Hepatocyte (in vitro differentiated cells): ENCODE data around the gene GPATCH8. TPM values are rescaled to one million over a fixed set of nuclear protein-coding genes. Genes with fewer than 3 reads are reported as not detected.

Experiments used
- DNase-seq: peaks from one replicate; pipeline ENCODE4 v3.0.0-alpha.2; 2016; ENCODE audit warnings: low spot score
- H2AFZ ChIP-seq: fragments of 200-600 bp; sonication (generic); 2 replicates; pipeline ENCODE4 v1.6.0; 2016; ENCODE audit warnings: antibody characterized with exemption, mild to moderate bottlenecking
- H3K27ac ChIP-seq: fragments of 200-600 bp; sonication (generic); 2 replicates; pipeline ENCODE4 v1.5.1; 2016; ENCODE audit warnings: mild to moderate bottlenecking
- H3K27me3 ChIP-seq: fragments of 200-600 bp; sonication (generic); 2 replicates; pipeline ENCODE4 v1.6.1; 2016
- H3K36me3 ChIP-seq: fragments of 200-600 bp; sonication (generic); replicated peaks from 2 replicates; pipeline ENCODE4 v1.5.1; 2016; ENCODE audit warnings: low read depth; ENCODE audit not compliant: insufficient read depth
- H3K4me1 ChIP-seq: fragments of 200-600 bp; sonication (generic); 2 replicates; pipeline ENCODE4 v1.5.1; 2016; ENCODE audit warnings: mild to moderate bottlenecking, moderate library complexity; ENCODE audit not compliant: insufficient read depth
- H3K4me2 ChIP-seq: fragments of 200-600 bp; sonication (generic); 2 replicates; pipeline ENCODE4 v1.6.0; 2016
- H3K4me3 ChIP-seq: fragments of 200-600 bp; sonication (generic); 2 replicates; pipeline ENCODE4 v1.5.1; 2016; ENCODE audit warnings: mild to moderate bottlenecking
- H3K79me2 ChIP-seq: fragments of 200-600 bp; sonication (generic); 2 replicates; pipeline ENCODE4 v1.6.0; 2017; ENCODE audit warnings: mild to moderate bottlenecking
- H3K9me2 ChIP-seq: fragments of 200-600 bp; sonication (generic); replicated peaks from 2 replicates; pipeline ENCODE4 v1.6.0; 2017; ENCODE audit warnings: mild to moderate bottlenecking; ENCODE audit not compliant: insufficient read depth
- H3K9me3 ChIP-seq: fragments of 200-600 bp; sonication (generic); 2 replicates; pipeline ENCODE4 v1.5.1; 2016; ENCODE audit warnings: low read depth, mild to moderate bottlenecking
- H4K20me1 ChIP-seq: fragments of 200-600 bp; sonication (generic); 2 replicates; pipeline ENCODE4 v1.6.0; 2016; ENCODE audit warnings: mild to moderate bottlenecking; ENCODE audit not compliant: insufficient read depth, poor library complexity, severe bottlenecking
- CTCF ChIP-seq: fragments of 200-600 bp; sonication (generic); IDR thresholded peaks from 2 replicates; pipeline ENCODE4 v1.5.1; 2016; ENCODE audit warnings: antibody characterized with exemption, mild to moderate bottlenecking; ENCODE audit not compliant: poor library complexity
- EZH2 ChIP-seq: fragments of 200-600 bp; sonication (generic); IDR thresholded peaks from 2 replicates; pipeline ENCODE4 v1.6.1; 2016; ENCODE audit warnings: antibody characterized with exemption, mild to moderate bottlenecking, borderline replicate concordance
- EZH2phosphoT487 ChIP-seq: fragments of 200-600 bp; sonication (generic); IDR thresholded peaks from one replicate; pipeline ENCODE4 v1.6.1; 2018; ENCODE audit warnings: antibody characterized with exemption, mild to moderate bottlenecking, low read depth, moderate library complexity; ENCODE audit not compliant: unreplicated experiment, severe bottlenecking
- WGBS: methylation state at CpG from one replicate; pipeline ENCODE4 v1.1.6; 2016; ENCODE audit warnings: low lambda C conversion rate; ENCODE audit errors: missing lambda C conversion rate; 5-methylcytosine and 5-hydroxymethylcytosine counted together
- polyA plus RNA-seq: library from polyadenylated mRNA; unstranded; fragments of >200 nt; fragmentation: Nextera tagmentation; extraction: Ambion mirVana; gene quantifications from 2 replicates; pipeline ENCODE4 v1.2.1, GENCODE V29; 2016
- total RNA-seq: library from RNA; depleted of rRNA; stranded (reverse); fragments of >200 nt; gene quantifications from 2 replicates; pipeline ENCODE4 v1.2.3, GENCODE V29; 2014

The GPATCH8 gene
- total and polyA plus RNA-seq, 2 experiments from 2014 or later: 30.0 to 42.1 TPM

GRCh38 chr17:44439168-44439567 is 64.0 kb downstream of the GPATCH8 start:
- TF ChIP-seq EZH2phosphoT487: no peak
- TF ChIP-seq CTCF: no peak
- TF ChIP-seq EZH2: no peak
- Histone ChIP-seq H3K4me1 (no peaks in the 10 kb centered on the region), H4K20me1 (peaks cover 6% of the 10 kb centered on the region), H3K4me2 (no peak overlapping the region), H3K9me2 (no peaks in the 10 kb centered on the region), H3K9me3 (no peaks in the 10 kb centered on the region), H3K36me3 (no peaks in the 10 kb centered on the region), H2AFZ (no peak overlapping the region), H3K27me3 (no peaks in the 10 kb centered on the region), H3K27ac (no peak overlapping the region), H3K79me2 (peaks cover 56% of the 10 kb centered on the region), H3K4me3 (no peak overlapping the region)
- no peak for DNase-seq
- 89% methylated on average over 3 of the region's 3 CpGs for WGBS

GRCh38 chr17:44438636-44439035 is 64.6 kb downstream of the GPATCH8 start:
- TF ChIP-seq EZH2: no peak
- no peak for TF ChIP-seq CTCF
- no peak for TF ChIP-seq EZH2phosphoT487
- peaks cover 54% of the 10 kb centered on the region for H3K79me2 ChIP-seq
- no peaks in the 10 kb centered on the region for H3K27me3 ChIP-seq
- peaks cover 6% of the 10 kb centered on the region for H4K20me1 ChIP-seq
- WGBS: 61% methylated on average over 2 of the region's 2 CpGs
- H3K9me3 ChIP-seq: no peaks in the 10 kb centered on the region
- no peak overlapping the region for H3K27ac ChIP-seq
- H3K9me2 ChIP-seq: no peaks in the 10 kb centered on the region
- H3K4me3 ChIP-seq: no peak overlapping the region
- H3K4me1 ChIP-seq: no peaks in the 10 kb centered on the region
- no peak overlapping the region for H3K4me2 ChIP-seq
- H3K36me3 ChIP-seq: no peaks in the 10 kb centered on the region
- no peak overlapping the region for H2AFZ ChIP-seq
- DNase-seq: no peak

- no peaks in the 10 kb centered on the region for H3K36me3 ChIP-seq
- H3K9me2 ChIP-seq: no peaks in the 10 kb centered on the region
- WGBS: 93% methylated on average over 2 of the region's 2 CpGs
- no peak overlapping the region for H2AFZ ChIP-seq
- TF ChIP-seq EZH2phosphoT487 (no peak), EZH2 (no peak), CTCF (no peak)
- DNase-seq: no peak
- H3K4me2 ChIP-seq: no peak overlapping the region
- peaks cover 33% of the 10 kb centered on the region for H3K79me2 ChIP-seq
- no peaks in the 10 kb centered on the region for H3K4me1 ChIP-seq
- H4K20me1 ChIP-seq: peaks cover 6% of the 10 kb centered on the region
- H3K9me3 ChIP-seq: no peaks in the 10 kb centered on the region
- no peak overlapping the region for H3K4me3 ChIP-seq
- H3K27me3 ChIP-seq: no peaks in the 10 kb centered on the region
- no peak overlapping the region for H3K27ac ChIP-seq
These were observed 66.9 kb downstream of the GPATCH8 start for GRCh38 chr17:44436336-44436735.
